Measurements from ENCODE around the gene CNOT4. TPM values are rescaled to one million over a fixed set of nuclear protein-coding genes. Genes with fewer than 3 reads are reported as not detected.

Gene CNOT4
- total RNA-seq, 1 donor from 2014 or later = 33.4 TPM

- H3K27me3 Mint-ChIP-seq (ENCODE audit: low read depth) = no peaks in the 10 kb centered on the region
- H3K4me3 Mint-ChIP-seq = no peak overlapping the region
- no peak for DNase-seq (ENCODE audit: low spot score in 2 of 2, unreplicated experiment in 2 of 2)
- no peak overlapping the region for H3K27ac Mint-ChIP-seq
- H3K36me3 Mint-ChIP-seq = no peaks in the 10 kb centered on the region
- H3K9me3 Mint-ChIP-seq = no peaks in the 10 kb centered on the region
- no peaks in the 10 kb centered on the region for H3K4me1 Mint-ChIP-seq
- TF ChIP-seq, protein P1, sequence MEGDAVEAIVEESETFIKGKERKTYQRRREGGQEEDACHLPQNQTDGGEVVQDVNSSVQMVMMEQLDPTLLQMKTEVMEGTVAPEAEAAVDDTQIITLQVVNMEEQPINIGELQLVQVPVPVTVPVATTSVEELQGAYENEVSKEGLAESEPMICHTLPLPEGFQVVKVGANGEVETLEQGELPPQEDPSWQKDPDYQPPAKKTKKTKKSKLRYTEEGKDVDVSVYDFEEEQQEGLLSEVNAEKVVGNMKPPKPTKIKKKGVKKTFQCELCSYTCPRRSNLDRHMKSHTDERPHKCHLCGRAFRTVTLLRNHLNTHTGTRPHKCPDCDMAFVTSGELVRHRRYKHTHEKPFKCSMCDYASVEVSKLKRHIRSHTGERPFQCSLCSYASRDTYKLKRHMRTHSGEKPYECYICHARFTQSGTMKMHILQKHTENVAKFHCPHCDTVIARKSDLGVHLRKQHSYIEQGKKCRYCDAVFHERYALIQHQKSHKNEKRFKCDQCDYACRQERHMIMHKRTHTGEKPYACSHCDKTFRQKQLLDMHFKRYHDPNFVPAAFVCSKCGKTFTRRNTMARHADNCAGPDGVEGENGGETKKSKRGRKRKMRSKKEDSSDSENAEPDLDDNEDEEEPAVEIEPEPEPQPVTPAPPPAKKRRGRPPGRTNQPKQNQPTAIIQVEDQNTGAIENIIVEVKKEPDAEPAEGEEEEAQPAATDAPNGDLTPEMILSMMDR (IDR thresholded peaks at IDR 0.05; ENCODE audit: unreplicated experiment) = peak; percentile 38
Measured at GRCh38 chr7:135512135-135512887, 2.4 kb upstream of the CNOT4 start.

- Mint-ChIP-seq H3K27me3 (ENCODE audit: low read depth) (no peaks in the 10 kb centered on the region), H3K36me3 (no peaks in the 10 kb centered on the region), H3K27ac (no peak overlapping the region), H3K4me1 (peaks cover 2% of the 10 kb centered on the region), H3K4me3 (no peak overlapping the region), H3K9me3 (no peaks in the 10 kb centered on the region)
- TF ChIP-seq, protein P1 (IDR thresholded peaks at IDR 0.05; ENCODE audit: unreplicated experiment) = no peak
- DNase-seq (ENCODE audit: low spot score in 2 of 2, unreplicated experiment in 2 of 2) = no peak
Measured at GRCh38 chr7:135510592-135511183, 786 bp upstream of the CNOT4 start.

GRCh38 chr7:135509589-135509838, 388 bp downstream of the CNOT4 start:
- no peak for DNase-seq (ENCODE audit: low spot score in 2 of 2, unreplicated experiment in 2 of 2)
- H3K27me3 Mint-ChIP-seq (ENCODE audit: low read depth) = no peaks in the 10 kb centered on the region
- TF ChIP-seq, protein P1 (IDR thresholded peaks at IDR 0.05; ENCODE audit: unreplicated experiment) = no peak
- no peaks in the 10 kb centered on the region for H3K9me3 Mint-ChIP-seq
- H3K27ac Mint-ChIP-seq = no peak overlapping the region
- peaks cover 2% of the 10 kb centered on the region for H3K4me1 Mint-ChIP-seq
- H3K4me3 Mint-ChIP-seq = no peak overlapping the region
- peaks cover 3% of the 10 kb centered on the region for H3K36me3 Mint-ChIP-seq

GRCh38 chr7:135508883-135509588, 866 bp downstream of the CNOT4 start:
- TF ChIP-seq, protein P1 (IDR thresholded peaks at IDR 0.05; ENCODE audit: unreplicated experiment) = no peak
- Mint-ChIP-seq H3K9me3 (no peaks in the 10 kb centered on the region), H3K36me3 (peaks cover 3% of the 10 kb centered on the region), H3K4me3 (no peak overlapping the region), H3K27ac (no peak overlapping the region), H3K4me1 (peaks cover 2% of the 10 kb centered on the region), H3K27me3 (ENCODE audit: low read depth) (no peaks in the 10 kb centered on the region)
- peak in 1 of 2 experiments; percentile 43 for DNase-seq (ENCODE audit: low spot score in 2 of 2, unreplicated experiment in 2 of 2)

DNA sequence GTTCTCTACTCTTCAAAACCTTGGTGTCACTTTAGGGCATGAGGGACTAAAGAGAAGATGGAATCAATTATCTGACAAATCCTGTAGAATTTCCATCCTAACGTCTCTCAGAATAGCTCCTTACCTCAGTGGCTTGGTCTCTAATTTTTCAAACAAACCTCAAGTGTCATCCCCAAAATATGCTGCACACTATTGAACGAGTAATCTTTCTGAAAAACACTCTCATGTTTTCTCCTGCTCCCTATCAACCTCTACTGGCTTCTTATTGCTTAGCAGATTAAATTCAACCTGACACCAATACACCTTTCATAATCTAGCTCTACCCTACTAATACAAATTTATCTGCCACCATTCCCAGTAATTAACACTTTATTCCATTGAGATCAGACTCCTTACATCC, 8.5 kb downstream of the CNOT4 start:
- no peaks in the 10 kb centered on the region for H3K9me3 Mint-ChIP-seq
- H3K4me3 Mint-ChIP-seq = no peak overlapping the region
- H3K27me3 Mint-ChIP-seq (ENCODE audit: low read depth) = no peaks in the 10 kb centered on the region
- H3K36me3 Mint-ChIP-seq = peaks cover 4% of the 10 kb centered on the region
- TF ChIP-seq, protein P1 (IDR thresholded peaks at IDR 0.05; ENCODE audit: unreplicated experiment) = no peak
- H3K27ac Mint-ChIP-seq = no peak overlapping the region
- DNase-seq (ENCODE audit: low spot score in 2 of 2, unreplicated experiment in 2 of 2) = no peak
- H3K4me1 Mint-ChIP-seq = peaks cover 13% of the 10 kb centered on the region
